HEK293 (cell line): ENCODE results near the gene PPFIBP1.

Experiments
- GLIS2 ChIP-seq: fragments of 450-650 bp; formaldehyde crosslinking; IDR thresholded peaks from 2 replicates; pipeline ENCODE4 v1.5.1; 2016; ENCODE audit warnings: missing biosample characterization, missing genetic modification characterization
- MEIS1 ChIP-seq: sonication (generic); formaldehyde crosslinking; IDR thresholded peaks from 2 replicates; pipeline ENCODE4 v1.8.1; 2022; ENCODE audit warnings: missing genetic modification reagents, mild to moderate bottlenecking, borderline replicate concordance
- ZBTB17 ChIP-seq: fragments of 450-650 bp; formaldehyde crosslinking; IDR thresholded peaks from 2 replicates; pipeline ENCODE4 v1.5.1; 2016; ENCODE audit warnings: missing biosample characterization, missing genetic modification characterization
- ZNF214 ChIP-seq: fragments of 450-650 bp; formaldehyde crosslinking; IDR thresholded peaks from 2 replicates; pipeline ENCODE4 v1.5.1; 2017; ENCODE audit warnings: missing biosample characterization, mild to moderate bottlenecking, missing genetic modification characterization, borderline replicate concordance
- ZNF274 ChIP-seq, 2 experiments: fragments of 200-500 bp in 1 of 2; fragments of 450-650 bp in 1 of 2; sonication (Bioruptor generic) in 1 of 2; formaldehyde crosslinking in 1 of 2; IDR thresholded peaks; 2 replicates each; pipeline versions ENCODE4 v1.5.1 to v1.6.1; 2014 to 2016; ENCODE audit warnings: borderline replicate concordance in 1 of 2, inconsistent platforms in 1 of 2, low read length in 1 of 2, missing biosample characterization in 1 of 2, missing genetic modification characterization in 1 of 2
- ZNF335 ChIP-seq: fragments of 450-650 bp; formaldehyde crosslinking; conservative IDR thresholded peaks from 2 replicates; pipeline ENCODE4 v1.5.1; 2016; ENCODE audit warnings: missing biosample characterization, missing genetic modification characterization
- TF ChIP-seq, protein P1 (sequence below): fragments of 450-650 bp; formaldehyde crosslinking; IDR thresholded peaks from 2 replicates; pipeline ENCODE4 v1.5.1; 2016; ENCODE audit warnings: missing biosample characterization, missing genetic modification characterization
- TF ChIP-seq, protein P2 (sequence below): IDR thresholded peaks from 2 replicates; pipeline ENCODE4 v1.6.1; 2011; ENCODE audit warnings: mild to moderate bottlenecking, low read depth, low read length, borderline replicate concordance
- TF ChIP-seq, protein P3 (sequence below): fragments of 450-650 bp; formaldehyde crosslinking; IDR thresholded peaks from 2 replicates; pipeline ENCODE4 v1.5.1; 2016; ENCODE audit warnings: missing biosample characterization, missing genetic modification characterization, low read depth
- TF ChIP-seq, protein P4 (sequence below): fragments of 450-650 bp; formaldehyde crosslinking; IDR thresholded peaks from 2 replicates; pipeline ENCODE4 v1.5.1; 2016; ENCODE audit warnings: missing biosample characterization, missing genetic modification characterization
- TF ChIP-seq, protein P5 (sequence below): fragments of 450-650 bp; formaldehyde crosslinking; IDR thresholded peaks from 2 replicates; pipeline ENCODE4 v1.5.1; 2017; ENCODE audit warnings: missing biosample characterization, missing genetic modification characterization

DNA sequence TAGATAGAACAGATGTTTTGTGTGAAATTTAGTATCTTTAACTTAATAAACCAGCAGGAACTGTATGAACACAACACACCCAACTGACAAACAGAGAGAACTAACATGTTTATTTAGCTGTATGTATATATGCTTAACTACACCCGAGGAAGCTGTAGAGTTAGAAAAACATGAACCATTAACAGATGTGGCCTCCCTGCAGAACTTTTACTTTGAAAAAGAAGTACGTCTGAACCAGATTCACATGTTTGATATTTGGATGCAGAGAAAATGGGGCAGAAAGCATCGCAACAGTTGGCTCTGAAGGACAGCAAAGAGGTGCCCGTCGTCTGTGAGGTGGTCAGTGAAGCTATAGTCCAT is 172.3 kb downstream of the PPFIBP1 start, which contains the start of gene REP15:
- TF ChIP-seq, protein P1, sequence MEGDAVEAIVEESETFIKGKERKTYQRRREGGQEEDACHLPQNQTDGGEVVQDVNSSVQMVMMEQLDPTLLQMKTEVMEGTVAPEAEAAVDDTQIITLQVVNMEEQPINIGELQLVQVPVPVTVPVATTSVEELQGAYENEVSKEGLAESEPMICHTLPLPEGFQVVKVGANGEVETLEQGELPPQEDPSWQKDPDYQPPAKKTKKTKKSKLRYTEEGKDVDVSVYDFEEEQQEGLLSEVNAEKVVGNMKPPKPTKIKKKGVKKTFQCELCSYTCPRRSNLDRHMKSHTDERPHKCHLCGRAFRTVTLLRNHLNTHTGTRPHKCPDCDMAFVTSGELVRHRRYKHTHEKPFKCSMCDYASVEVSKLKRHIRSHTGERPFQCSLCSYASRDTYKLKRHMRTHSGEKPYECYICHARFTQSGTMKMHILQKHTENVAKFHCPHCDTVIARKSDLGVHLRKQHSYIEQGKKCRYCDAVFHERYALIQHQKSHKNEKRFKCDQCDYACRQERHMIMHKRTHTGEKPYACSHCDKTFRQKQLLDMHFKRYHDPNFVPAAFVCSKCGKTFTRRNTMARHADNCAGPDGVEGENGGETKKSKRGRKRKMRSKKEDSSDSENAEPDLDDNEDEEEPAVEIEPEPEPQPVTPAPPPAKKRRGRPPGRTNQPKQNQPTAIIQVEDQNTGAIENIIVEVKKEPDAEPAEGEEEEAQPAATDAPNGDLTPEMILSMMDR (tag by site-specific recombination), result no peak
- TF ChIP-seq, protein P2, sequence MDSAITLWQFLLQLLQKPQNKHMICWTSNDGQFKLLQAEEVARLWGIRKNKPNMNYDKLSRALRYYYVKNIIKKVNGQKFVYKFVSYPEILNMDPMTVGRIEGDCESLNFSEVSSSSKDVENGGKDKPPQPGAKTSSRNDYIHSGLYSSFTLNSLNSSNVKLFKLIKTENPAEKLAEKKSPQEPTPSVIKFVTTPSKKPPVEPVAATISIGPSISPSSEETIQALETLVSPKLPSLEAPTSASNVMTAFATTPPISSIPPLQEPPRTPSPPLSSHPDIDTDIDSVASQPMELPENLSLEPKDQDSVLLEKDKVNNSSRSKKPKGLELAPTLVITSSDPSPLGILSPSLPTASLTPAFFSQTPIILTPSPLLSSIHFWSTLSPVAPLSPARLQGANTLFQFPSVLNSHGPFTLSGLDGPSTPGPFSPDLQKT, result no peak
- TF ChIP-seq ZNF274 (IDR thresholded peaks at IDR 0.05; ENCODE audit: low read length) (no peak), ZNF274 (tag by site-specific recombination; IDR thresholded peaks at IDR 0.05; ENCODE audit: borderline replicate concordance) (no peak), ZNF214 (tag by site-specific recombination) (no peak), GLIS2 (tag by site-specific recombination) (no peak), ZNF335 (tag by site-specific recombination) (no peak), MEIS1 (no peak), ZBTB17 (tag by site-specific recombination) (no peak)
- TF ChIP-seq, protein P3, sequence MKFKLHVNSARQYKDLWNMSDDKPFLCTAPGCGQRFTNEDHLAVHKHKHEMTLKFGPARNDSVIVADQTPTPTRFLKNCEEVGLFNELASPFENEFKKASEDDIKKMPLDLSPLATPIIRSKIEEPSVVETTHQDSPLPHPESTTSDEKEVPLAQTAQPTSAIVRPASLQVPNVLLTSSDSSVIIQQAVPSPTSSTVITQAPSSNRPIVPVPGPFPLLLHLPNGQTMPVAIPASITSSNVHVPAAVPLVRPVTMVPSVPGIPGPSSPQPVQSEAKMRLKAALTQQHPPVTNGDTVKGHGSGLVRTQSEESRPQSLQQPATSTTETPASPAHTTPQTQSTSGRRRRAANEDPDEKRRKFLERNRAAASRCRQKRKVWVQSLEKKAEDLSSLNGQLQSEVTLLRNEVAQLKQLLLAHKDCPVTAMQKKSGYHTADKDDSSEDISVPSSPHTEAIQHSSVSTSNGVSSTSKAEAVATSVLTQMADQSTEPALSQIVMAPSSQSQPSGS (tag by site-specific recombination), result no peak
- TF ChIP-seq, protein P4, sequence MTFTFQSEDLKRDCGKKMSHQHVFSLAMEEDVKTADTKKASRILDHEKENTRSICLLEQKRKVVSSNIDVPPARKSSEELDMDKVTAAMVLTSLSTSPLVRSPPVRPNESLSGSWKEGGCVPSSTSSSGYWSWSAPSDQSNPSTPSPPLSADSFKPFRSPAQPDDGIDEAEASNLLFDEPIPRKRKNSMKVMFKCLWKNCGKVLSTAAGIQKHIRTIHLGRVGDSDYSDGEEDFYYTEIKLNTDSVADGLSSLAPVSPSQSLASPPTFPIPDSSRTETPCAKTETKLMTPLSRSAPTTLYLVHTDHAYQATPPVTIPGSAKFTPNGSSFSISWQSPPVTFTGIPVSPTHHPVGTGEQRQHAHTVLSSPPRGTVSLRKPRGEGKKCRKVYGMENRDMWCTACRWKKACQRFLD, result no peak
- TF ChIP-seq, protein P5, sequence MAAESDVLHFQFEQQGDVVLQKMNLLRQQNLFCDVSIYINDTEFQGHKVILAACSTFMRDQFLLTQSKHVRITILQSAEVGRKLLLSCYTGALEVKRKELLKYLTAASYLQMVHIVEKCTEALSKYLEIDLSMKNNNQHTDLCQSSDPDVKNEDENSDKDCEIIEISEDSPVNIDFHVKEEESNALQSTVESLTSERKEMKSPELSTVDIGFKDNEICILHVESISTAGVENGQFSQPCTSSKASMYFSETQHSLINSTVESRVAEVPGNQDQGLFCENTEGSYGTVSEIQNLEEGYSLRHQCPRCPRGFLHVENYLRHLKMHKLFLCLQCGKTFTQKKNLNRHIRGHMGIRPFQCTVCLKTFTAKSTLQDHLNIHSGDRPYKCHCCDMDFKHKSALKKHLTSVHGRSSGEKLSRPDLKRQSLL (tag by site-specific recombination), result no peak
